ENCODE data around the gene OLIG2. TPM values are rescaled to one million over a fixed set of nuclear protein-coding genes. Genes with fewer than 3 reads are reported as not detected.

OLIG2 gene
- total RNA-seq, 1 experiment from 2014 or later = not detected

GRCh38 chr21:33069994-33070743 lies 44.4 kb downstream of the OLIG2 start, which contains the start of gene OLIG1:
TSS of gene OLIG1 (plus strand) at chr21:33070141. CDS start at chr21:33070247, 106 bp downstream.
- no peak within 1 kb of the TSS for H3K4me2 ChIP-seq (ENCODE audit: low read length)
- no peak within 1 kb of the TSS for H3K9ac ChIP-seq (ENCODE audit: low read length)
- no peak within 1 kb of the TSS for H3K27ac ChIP-seq (ENCODE audit: low read depth, low read length)
- DNase-seq (ENCODE audit: low read depth, low spot score) (no peak), ATAC-seq (no peak)
- H3K4me3 ChIP-seq (replicated peaks in 1 of 2; ENCODE audit: low read depth in 1 of 2, low read length in 2 of 2) = no peak within 1 kb of the TSS
- no peaks in the 10 kb centered on the region for H3K9me2 ChIP-seq (ENCODE audit: insufficient read depth)
- ChIA-PET RAD21 (ENCODE audit: low non-redundant PET in 1 of 2, low total read pairs in 2 of 2, uncharacterized antibody in 2 of 2, unreplicated experiment in 2 of 2) (no interaction called here), CTCF (no interaction called here), POLR2A (no interaction called here)
- no peak for TF ChIP-seq TCF7L2 (IDR thresholded peaks at IDR 0.05; ENCODE audit: borderline replicate concordance, extremely low read depth, insufficient read depth, insufficient read length)
- TF ChIP-seq MAX (IDR thresholded peaks at IDR 0.05) = no peak
- TF ChIP-seq POLR2A (IDR thresholded peaks at IDR 0.05; ENCODE audit: borderline replicate concordance, extremely low read depth, insufficient read depth, insufficient read length) = no peak
- no peak for TF ChIP-seq SIN3A (IDR thresholded peaks at IDR 0.05; ENCODE audit: low read depth)
- TF ChIP-seq RAD21 (IDR thresholded peaks at IDR 0.05; ENCODE audit: low read depth) = no peak
- no peak within 1 kb of the TSS for H2AFZ ChIP-seq (ENCODE audit: low read depth, low read length, poor library complexity, severe bottlenecking)
- no peaks in the 10 kb centered on the region for H4K20me1 ChIP-seq (ENCODE audit: insufficient read depth)
- peaks cover 12% of the 10 kb centered on the region for H3K27me3 ChIP-seq (ENCODE audit: insufficient read depth, low read length)
- H3K36me3 ChIP-seq (ENCODE audit: control insufficient read depth in 1 of 2, insufficient read depth in 2 of 2, low read length in 2 of 2) = no peaks in the 10 kb centered on the region
- intact Hi-C loops (cut with micrococcal nuclease) = no loop called here
- BruUV-seq (replicated peaks) = no TSS peak
- no peaks in the 10 kb centered on the region for H3K9me3 ChIP-seq (ENCODE audit: control insufficient read depth in 1 of 2, insufficient read depth in 1 of 2, low read depth in 1 of 2, low read length in 2 of 2)
- no peaks in the 10 kb centered on the region for H3K4me1 ChIP-seq (ENCODE audit: control insufficient read depth in 1 of 2, insufficient read depth in 2 of 2, low read length in 2 of 2)
- H3K79me2 ChIP-seq (ENCODE audit: insufficient read depth, low read length) = no peaks in the 10 kb centered on the region

DNA sequence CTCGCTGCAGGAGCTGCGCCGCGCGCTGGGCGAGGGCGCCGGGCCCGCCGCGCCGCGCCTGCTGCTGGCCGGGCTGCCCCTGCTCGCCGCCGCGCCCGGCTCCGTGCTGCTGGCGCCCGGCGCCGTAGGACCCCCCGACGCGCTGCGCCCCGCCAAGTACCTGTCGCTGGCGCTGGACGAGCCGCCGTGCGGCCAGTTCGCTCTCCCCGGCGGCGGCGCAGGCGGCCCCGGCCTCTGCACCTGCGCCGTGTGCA lies 44.9 kb downstream of the OLIG2 start:
- no peaks in the 10 kb centered on the region for H3K9me3 ChIP-seq (ENCODE audit: control insufficient read depth in 1 of 2, insufficient read depth in 1 of 2, low read depth in 1 of 2, low read length in 2 of 2)
- intact Hi-C loops (cut with micrococcal nuclease) = no loop called here
- H4K20me1 ChIP-seq (ENCODE audit: insufficient read depth) = no peaks in the 10 kb centered on the region
- DNase-seq (ENCODE audit: low read depth, low spot score) (no peak), ATAC-seq (no peak)
- H3K4me1 ChIP-seq (ENCODE audit: control insufficient read depth in 1 of 2, insufficient read depth in 2 of 2, low read length in 2 of 2) = peaks cover 2 to 3% of the 10 kb centered on the region in 2 experiments; a peak in 2 of 4 replicates
- CTCF ChIA-PET = no interaction called here
- no peaks in the 10 kb centered on the region for H3K79me2 ChIP-seq (ENCODE audit: insufficient read depth, low read length)
- POLR2A ChIA-PET = no interaction called here
- no peak overlapping the region for H2AFZ ChIP-seq (ENCODE audit: low read depth, low read length, poor library complexity, severe bottlenecking)
- no peaks in the 10 kb centered on the region for H3K36me3 ChIP-seq (ENCODE audit: control insufficient read depth in 1 of 2, insufficient read depth in 2 of 2, low read length in 2 of 2)
- H3K9ac ChIP-seq (ENCODE audit: low read length) = no peak overlapping the region
- H3K9me2 ChIP-seq (ENCODE audit: insufficient read depth) = no peaks in the 10 kb centered on the region
- no peak overlapping the region for H3K4me3 ChIP-seq (replicated peaks in 1 of 2; ENCODE audit: low read depth in 1 of 2, low read length in 2 of 2)
- no peak overlapping the region for H3K4me2 ChIP-seq (ENCODE audit: low read length)
- RAD21 ChIA-PET (ENCODE audit: low non-redundant PET in 1 of 2, low total read pairs in 2 of 2, uncharacterized antibody in 2 of 2, unreplicated experiment in 2 of 2) = no interaction called here
- BruUV-seq (replicated peaks) = no TSS peak
- peaks cover 12% of the 10 kb centered on the region for H3K27me3 ChIP-seq (ENCODE audit: insufficient read depth, low read length)
- H3K27ac ChIP-seq (ENCODE audit: low read depth, low read length) = no peak overlapping the region
- TF ChIP-seq ATF3 (IDR thresholded peaks at IDR 0.05) = no peak
- TF ChIP-seq FOSL1 (IDR thresholded peaks at IDR 0.05; ENCODE audit: low read depth) = no peak
- no peak for TF ChIP-seq MAX (IDR thresholded peaks at IDR 0.05)
